Measurements from ENCODE around the gene DIAPH2. TPM values are rescaled to one million over a fixed set of nuclear protein-coding genes. Genes with fewer than 3 reads are reported as not detected.

DIAPH2 gene
- total RNA-seq, 4 donors from 2014 or later, result 11.1 to 26.5 (median 18.7) TPM

GRCh38 chrX:96764864-96765263 lies 80.2 kb downstream of the DIAPH2 start:
- intact Hi-C loops (cut with DNase I), result no loop called here
- no peak for DNase-seq
- Histone ChIP-seq H3K9me3 (no peaks in the 10 kb centered on the region), H3K36me3 (no peaks in the 10 kb centered on the region), H3K4me1 (no peaks in the 10 kb centered on the region), H3K27ac (no peak overlapping the region), H3K27me3 (no peaks in the 10 kb centered on the region), H3K4me3 (replicated peaks in 1 of 3) (no peak overlapping the region)
- 91 to 92% methylated on average over 1 of the region's 1 CpG for WGBS, 2 donors
- no peak for TF ChIP-seq POLR2A (IDR thresholded peaks at IDR 0.05)
- TF ChIP-seq CTCF (IDR thresholded peaks at IDR 0.05), result no peak

DNA sequence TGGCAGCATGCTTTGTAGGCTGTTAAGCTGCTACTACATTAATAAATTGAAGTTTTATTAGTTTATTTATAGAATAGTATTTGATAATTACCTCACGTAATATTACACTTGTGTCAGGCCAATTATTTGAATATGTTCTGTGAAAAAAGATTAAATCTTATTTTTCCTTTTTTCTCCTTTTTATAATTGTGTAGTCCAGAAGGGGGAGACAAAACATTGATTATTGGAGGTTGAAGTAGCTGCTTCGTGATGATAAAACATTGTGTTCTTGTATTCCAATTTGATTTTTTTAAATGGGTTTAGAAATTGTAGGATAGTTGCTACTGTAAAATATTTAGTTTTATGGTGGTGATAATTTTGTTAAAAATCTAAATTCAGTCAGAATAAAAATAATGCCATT lies 85.7 kb downstream of the DIAPH2 start:
- Histone ChIP-seq H3K4me1 (no peaks in the 10 kb centered on the region), H3K36me3 (no peaks in the 10 kb centered on the region), H3K27me3 (no peaks in the 10 kb centered on the region), H3K27ac (no peak overlapping the region), H3K9me3 (no peaks in the 10 kb centered on the region), H3K4me3 (replicated peaks in 1 of 3) (no peak overlapping the region)
- TF ChIP-seq CTCF (IDR thresholded peaks at IDR 0.05) (peak in 2 of 6 experiments; percentile 27 to 40), POLR2A (IDR thresholded peaks at IDR 0.05) (no peak)
- no peak for DNase-seq
- intact Hi-C loops (cut with DNase I), result no loop called here
- WGBS, 2 donors, result 45 to 52% methylated on average over 2 of the region's 2 CpGs

GRCh38 chrX:96771486-96771885 lies 86.8 kb downstream of the DIAPH2 start:
- no peak overlapping the region for H3K4me3 ChIP-seq (replicated peaks in 1 of 3)

GRCh38 chrX:96774116-96774515 lies 89.5 kb downstream of the DIAPH2 start:
- Histone ChIP-seq H3K4me3 (replicated peaks in 1 of 3) (no peak overlapping the region), H3K4me1 (no peaks in the 10 kb centered on the region), H3K27ac (no peak overlapping the region), H3K9me3 (no peaks in the 10 kb centered on the region), H3K36me3 (no peaks in the 10 kb centered on the region), H3K27me3 (no peaks in the 10 kb centered on the region)
- no peak for DNase-seq
- 83 to 100% methylated on average over 2 of the region's 2 CpGs for WGBS, 2 donors
- no peak for TF ChIP-seq CTCF (IDR thresholded peaks at IDR 0.05)
- no peak for TF ChIP-seq POLR2A (IDR thresholded peaks at IDR 0.05)
- intact Hi-C loops (cut with DNase I), result no loop called here

More at GRCh38 chrX:96771486-96771885, 86.8 kb downstream of the DIAPH2 start:
- no peak for TF ChIP-seq POLR2A (IDR thresholded peaks at IDR 0.05)
- TF ChIP-seq CTCF (IDR thresholded peaks at IDR 0.05), result no peak
- Histone ChIP-seq H3K27me3 (no peaks in the 10 kb centered on the region), H3K27ac (no peak overlapping the region), H3K36me3 (no peaks in the 10 kb centered on the region), H3K4me1 (no peaks in the 10 kb centered on the region), H3K9me3 (no peaks in the 10 kb centered on the region)
- 65 to 68% methylated on average over 1 of the region's 1 CpG for WGBS, 2 donors
- no peak for DNase-seq
- intact Hi-C loops (cut with DNase I), result no loop called here

DNA sequence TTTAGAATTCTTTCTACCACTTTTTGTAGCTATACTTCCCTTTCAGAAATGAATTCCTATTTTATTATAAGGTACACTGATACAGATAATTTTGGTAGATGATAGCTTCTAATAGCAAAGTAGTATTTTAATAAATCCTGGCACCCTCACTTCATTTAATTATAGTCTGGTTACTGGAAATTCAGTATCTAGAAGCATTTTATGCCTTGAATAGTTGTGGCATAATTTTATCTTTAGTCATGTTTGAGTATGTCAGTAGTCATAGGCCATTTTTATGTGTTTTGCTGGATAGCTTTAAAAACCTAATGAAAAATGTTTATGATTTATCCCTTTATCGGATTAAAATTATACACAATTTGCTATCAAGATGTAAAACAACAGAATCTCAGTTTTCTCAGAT lies 92.3 kb downstream of the DIAPH2 start:
- Histone ChIP-seq H3K4me1 (no peaks in the 10 kb centered on the region), H3K4me3 (replicated peaks in 1 of 3) (no peak overlapping the region), H3K27ac (no peak overlapping the region), H3K9me3 (no peaks in the 10 kb centered on the region), H3K36me3 (no peaks in the 10 kb centered on the region), H3K27me3 (no peaks in the 10 kb centered on the region)
- TF ChIP-seq CTCF (IDR thresholded peaks at IDR 0.05) (no peak), POLR2A (IDR thresholded peaks at IDR 0.05) (no peak)
- 94 to 97% methylated on average over 1 of the region's 1 CpG for WGBS, 2 donors
- no peak for DNase-seq
- intact Hi-C loops (cut with DNase I), result no loop called here
